GM12801 (cell line): ENCODE measurements around the gene RAB12.

ENCODE experiments used
- CTCF ChIP-seq: IDR thresholded peaks from one replicate; pipeline ENCODE4 v1.5.1; 2011; ENCODE audit warnings: control low read depth; ENCODE audit not compliant: insufficient read length; ENCODE audit errors: extremely low read depth

The RAB12 gene

DNA sequence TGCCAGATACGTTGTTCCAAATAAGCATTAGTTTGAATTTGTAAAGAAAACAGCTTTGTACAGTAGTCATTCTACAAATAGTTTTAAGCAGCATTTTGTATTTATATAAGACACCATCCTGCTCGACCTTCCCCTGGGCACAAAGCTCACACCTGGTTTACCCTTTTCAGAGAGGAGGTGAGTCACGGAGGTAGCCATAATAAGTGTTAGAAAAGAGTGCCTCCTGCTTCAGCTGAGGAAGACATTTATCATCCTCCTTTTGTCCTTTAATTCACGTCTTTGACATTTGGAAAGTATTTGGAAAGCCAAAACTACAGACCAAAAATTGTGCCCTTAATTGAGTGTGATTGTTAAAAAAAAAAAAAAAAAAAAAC is 6.8 kb downstream of the RAB12 start:
- TF ChIP-seq CTCF: no peak

GRCh38 chr18:8617907-8618306 is 8.7 kb downstream of the RAB12 start:
- no peak for TF ChIP-seq CTCF

DNA sequence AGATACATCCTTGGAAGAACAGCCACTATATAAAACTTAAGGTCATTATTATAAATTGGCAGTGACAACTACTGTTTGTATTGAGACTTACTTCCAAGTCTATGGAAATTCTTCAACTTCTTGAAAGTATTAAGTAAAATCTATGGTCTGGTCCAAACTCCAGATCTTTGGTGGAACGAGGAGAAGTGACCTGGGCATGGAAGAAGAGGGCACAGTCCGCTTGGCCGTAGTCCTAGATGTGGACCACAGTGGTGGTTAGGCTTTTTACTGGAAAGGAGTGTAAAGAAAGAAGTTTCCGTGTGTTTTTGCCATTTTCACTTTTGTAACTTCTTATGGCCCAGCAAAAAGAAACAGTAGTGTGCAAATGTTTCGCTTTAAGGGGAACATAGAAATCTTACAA is 9.8 kb downstream of the RAB12 start:
- no peak for TF ChIP-seq CTCF

DNA sequence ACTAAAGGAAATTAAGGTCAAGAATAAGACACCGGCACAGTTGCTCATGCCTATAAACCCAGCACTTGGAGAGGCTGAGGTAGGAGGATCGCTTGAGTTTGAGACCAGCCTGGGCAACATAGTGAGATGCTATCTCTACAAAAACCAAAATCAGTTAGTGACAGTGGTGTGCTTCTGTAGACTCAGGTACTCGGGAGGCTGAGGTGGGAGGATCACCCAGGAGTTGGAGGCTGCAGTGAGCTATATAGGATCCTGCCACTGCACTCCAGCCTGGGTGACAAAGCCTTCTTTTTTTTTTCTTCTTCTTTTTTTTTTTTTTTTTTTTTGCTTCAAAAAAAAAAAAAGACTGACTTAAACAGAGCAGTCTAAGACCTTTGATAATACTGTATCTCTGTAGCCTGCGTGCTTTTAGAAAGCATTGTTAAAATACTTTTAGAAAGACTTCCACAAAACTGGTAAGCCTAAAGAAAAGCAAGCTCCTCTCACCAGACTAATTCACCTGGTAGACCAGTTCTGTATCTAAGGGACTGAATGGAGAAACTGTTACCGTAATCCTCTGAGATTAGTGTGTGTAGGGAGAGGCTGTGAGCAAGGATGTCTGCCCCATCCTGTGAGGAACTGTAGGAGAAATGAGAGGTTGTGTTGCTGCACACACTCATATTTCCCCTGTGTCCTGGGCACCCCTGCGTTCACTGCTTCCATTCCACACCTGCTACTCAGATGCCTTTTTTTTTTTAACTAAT is 10.8 kb downstream of the RAB12 start:
- TF ChIP-seq CTCF: no peak

DNA sequence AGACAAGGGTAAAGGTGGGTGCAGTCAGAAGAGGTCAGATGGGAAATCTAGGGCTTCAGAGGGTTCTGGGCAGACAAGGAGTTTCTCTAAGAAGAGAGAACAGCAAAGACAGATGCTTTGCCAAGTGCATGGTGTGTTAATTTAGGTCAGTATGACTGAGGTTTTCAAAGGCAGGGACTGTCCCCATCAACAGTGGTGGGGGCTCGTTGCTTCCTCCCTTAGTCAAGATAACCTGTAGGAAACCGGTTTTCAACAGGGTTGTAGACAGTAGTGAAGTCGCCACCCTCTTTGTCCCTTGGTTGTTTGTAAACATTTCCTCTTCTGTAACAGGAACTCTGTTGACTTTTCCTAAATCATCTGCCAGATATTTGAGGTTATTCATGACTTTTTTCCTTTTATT is 11.6 kb downstream of the RAB12 start:
- TF ChIP-seq CTCF: no peak

- TF ChIP-seq CTCF: no peak
These were observed 14.4 kb downstream of the RAB12 start for GRCh38 chr18:8623549-8624106.

- no peak for TF ChIP-seq CTCF
These were observed 16.3 kb downstream of the RAB12 start for GRCh38 chr18:8625461-8626092.
